Smooth muscle cell (in vitro differentiated cells): ENCODE data around the gene CPSF7. TPM values are rescaled to one million over a fixed set of nuclear protein-coding genes. Genes with fewer than 3 reads are reported as not detected.

Experiments
- DNase-seq: peaks from one replicate; lab custom pipeline; 2025; ENCODE audit not compliant: unreplicated experiment; lab: John Stamatoyannopoulos, UW
- H2AFZ ChIP-seq: fragments of 200-600 bp; sonication (generic); 2 replicates; pipeline ENCODE4 v1.6.0; 2016; ENCODE audit warnings: antibody characterized with exemption, low read depth, mild to moderate bottlenecking
- H3F3A ChIP-seq: fragments of 200-600 bp; sonication (generic); 2 replicates; pipeline ENCODE4 v1.6.0; 2017; ENCODE audit warnings: antibody characterized with exemption, low read depth
- H3K27ac ChIP-seq: fragments of 200-600 bp; sonication (generic); 2 replicates; pipeline ENCODE4 v1.5.1; 2016; ENCODE audit warnings: low read depth, mild to moderate bottlenecking
- H3K27me3 ChIP-seq: fragments of 200-600 bp; sonication (generic); 2 replicates; pipeline ENCODE4 v1.6.1; 2016; ENCODE audit warnings: low read depth, mild to moderate bottlenecking
- H3K36me3 ChIP-seq: fragments of 200-600 bp; sonication (generic); 2 replicates; pipeline ENCODE4 v1.5.1; 2016; ENCODE audit warnings: low read depth
- H3K4me1 ChIP-seq: fragments of 200-600 bp; sonication (generic); 2 replicates; pipeline ENCODE4 v1.5.1; 2016; ENCODE audit warnings: low read depth
- H3K4me2 ChIP-seq: fragments of 200-600 bp; sonication (generic); 2 replicates; pipeline ENCODE4 v1.6.0; 2016; ENCODE audit warnings: mild to moderate bottlenecking
- H3K4me3 ChIP-seq: fragments of 200-600 bp; sonication (generic); 2 replicates; pipeline ENCODE4 v1.5.1; 2016; ENCODE audit warnings: mild to moderate bottlenecking
- H3K79me2 ChIP-seq: fragments of 200-600 bp; sonication (generic); 2 replicates; pipeline ENCODE4 v1.6.0; 2016; ENCODE audit warnings: low read depth, mild to moderate bottlenecking
- H3K9ac ChIP-seq: fragments of 200-600 bp; sonication (generic); 2 replicates; pipeline ENCODE4 v1.6.0; 2016; ENCODE audit warnings: low read depth
- H3K9me3 ChIP-seq: fragments of 200-600 bp; sonication (generic); replicated peaks from 2 replicates; pipeline ENCODE4 v1.5.1; 2016; ENCODE audit warnings: low read depth
- H4K20me1 ChIP-seq: fragments of 200-600 bp; sonication (generic); 2 replicates; pipeline ENCODE4 v1.6.0; 2016; ENCODE audit warnings: low read depth
- whole genome bisulfite sequencing: methylation state at CpG from one replicate; pipeline ENCODE4 v1.1.7; 2016; ENCODE audit warnings: low lambda C conversion rate; 5-methylcytosine and 5-hydroxymethylcytosine counted together
- polyA plus RNA-seq: library from polyadenylated mRNA; unstranded; fragments of >200 nt; fragmentation: Nextera tagmentation; extraction: Ambion mirVana; gene quantifications from 2 replicates; pipeline ENCODE4 v1.2.1, GENCODE V29; 2016
- total RNA-seq: library from RNA; depleted of rRNA; stranded (reverse); fragments of >200 nt; gene quantifications from 2 replicates; pipeline ENCODE4 v1.2.3, GENCODE V29; 2014
- TF ChIP-seq, protein P1 (sequence below): fragments of 200-600 bp; sonication (generic); IDR thresholded peaks from 2 replicates; pipeline ENCODE4 v1.5.1; 2017; ENCODE audit warnings: borderline replicate concordance, mild to moderate bottlenecking, antibody characterized with exemption; ENCODE audit not compliant: insufficient read depth, poor library complexity, severe bottlenecking

Gene CPSF7
- total and polyA plus RNA-seq, 2 experiments from 2014 or later = 26.2 to 35.1 TPM

DNA sequence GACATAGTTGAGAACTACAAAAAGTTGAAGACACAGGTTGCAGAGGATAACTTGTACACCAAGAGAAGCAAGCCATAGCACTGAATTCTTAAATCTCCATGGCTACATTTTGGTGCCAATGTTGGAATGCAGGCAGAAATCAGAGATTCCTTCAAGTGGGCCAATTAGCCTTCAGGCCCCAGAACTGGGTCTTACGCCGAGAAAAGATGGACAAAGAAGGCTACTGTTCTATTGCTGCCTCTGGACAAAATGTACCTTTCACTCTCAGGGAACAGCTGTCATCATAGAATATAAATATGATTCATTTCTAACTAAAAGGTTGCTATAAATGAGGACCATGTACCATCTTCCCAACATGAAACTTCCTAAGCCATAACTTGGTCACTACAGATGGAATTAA lies 23.7 kb downstream of the CPSF7 start:
- no peak overlapping the region for H3K4me2 ChIP-seq
- DNase-seq = no peak
- no peak overlapping the region for H3K9ac ChIP-seq
- no peaks in the 10 kb centered on the region for H3K4me1 ChIP-seq
- TF ChIP-seq, protein P1, sequence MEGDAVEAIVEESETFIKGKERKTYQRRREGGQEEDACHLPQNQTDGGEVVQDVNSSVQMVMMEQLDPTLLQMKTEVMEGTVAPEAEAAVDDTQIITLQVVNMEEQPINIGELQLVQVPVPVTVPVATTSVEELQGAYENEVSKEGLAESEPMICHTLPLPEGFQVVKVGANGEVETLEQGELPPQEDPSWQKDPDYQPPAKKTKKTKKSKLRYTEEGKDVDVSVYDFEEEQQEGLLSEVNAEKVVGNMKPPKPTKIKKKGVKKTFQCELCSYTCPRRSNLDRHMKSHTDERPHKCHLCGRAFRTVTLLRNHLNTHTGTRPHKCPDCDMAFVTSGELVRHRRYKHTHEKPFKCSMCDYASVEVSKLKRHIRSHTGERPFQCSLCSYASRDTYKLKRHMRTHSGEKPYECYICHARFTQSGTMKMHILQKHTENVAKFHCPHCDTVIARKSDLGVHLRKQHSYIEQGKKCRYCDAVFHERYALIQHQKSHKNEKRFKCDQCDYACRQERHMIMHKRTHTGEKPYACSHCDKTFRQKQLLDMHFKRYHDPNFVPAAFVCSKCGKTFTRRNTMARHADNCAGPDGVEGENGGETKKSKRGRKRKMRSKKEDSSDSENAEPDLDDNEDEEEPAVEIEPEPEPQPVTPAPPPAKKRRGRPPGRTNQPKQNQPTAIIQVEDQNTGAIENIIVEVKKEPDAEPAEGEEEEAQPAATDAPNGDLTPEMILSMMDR = no peak
- no peak overlapping the region for H3K4me3 ChIP-seq
- peaks cover 43% of the 10 kb centered on the region for H3F3A ChIP-seq
- H3K27ac ChIP-seq = no peak overlapping the region
- H3K9me3 ChIP-seq = no peaks in the 10 kb centered on the region
- H4K20me1 ChIP-seq = peaks cover 28% of the 10 kb centered on the region
- WGBS = 95% methylated on average over 2 of the region's 2 CpGs
- no peaks in the 10 kb centered on the region for H3K27me3 ChIP-seq
- no peak overlapping the region for H2AFZ ChIP-seq
- peaks cover 33% of the 10 kb centered on the region for H3K36me3 ChIP-seq
- peaks cover 9% of the 10 kb centered on the region for H3K79me2 ChIP-seq

- 74% methylated on average over 4 of the region's 4 CpGs for WGBS
- H3K36me3 ChIP-seq = peaks cover 20% of the 10 kb centered on the region
- peaks cover 22% of the 10 kb centered on the region for H4K20me1 ChIP-seq
- no peaks in the 10 kb centered on the region for H3K27me3 ChIP-seq
- peak overlapping the region; percentile 69 for H3K27ac ChIP-seq
- peaks cover 46% of the 10 kb centered on the region for H3F3A ChIP-seq
- H3K9me3 ChIP-seq = no peaks in the 10 kb centered on the region
- no peak for DNase-seq
- TF ChIP-seq, protein P1 = no peak
- no peak overlapping the region for H3K4me2 ChIP-seq
- no peaks in the 10 kb centered on the region for H3K4me1 ChIP-seq
- no peak overlapping the region for H3K9ac ChIP-seq
- no peak overlapping the region for H2AFZ ChIP-seq
- peaks cover 6% of the 10 kb centered on the region for H3K79me2 ChIP-seq
- H3K4me3 ChIP-seq = no peak overlapping the region
Measured at GRCh38 chr11:61404641-61405040, 25.1 kb downstream of the CPSF7 start.

DNA sequence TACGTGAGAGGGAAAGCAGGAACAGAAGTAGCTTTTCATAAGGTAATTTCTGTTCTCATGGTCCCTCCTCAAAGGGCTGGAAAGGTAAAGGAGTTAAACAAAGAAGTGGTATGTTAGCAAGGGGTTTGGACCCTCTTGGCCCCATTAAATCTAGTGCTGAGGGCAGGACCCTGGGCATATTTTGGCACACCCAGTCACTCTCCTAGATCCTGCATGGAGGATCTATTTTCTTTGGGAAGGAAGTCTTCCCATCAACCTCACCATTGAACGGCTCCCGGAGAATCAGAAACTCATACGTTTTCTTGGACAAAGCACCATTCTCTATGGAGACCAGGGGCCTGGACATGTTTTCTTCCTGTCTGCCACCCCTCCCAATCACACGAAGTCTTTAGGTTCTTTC lies 25.7 kb downstream of the CPSF7 start:
- H3K79me2 ChIP-seq = peaks cover 6% of the 10 kb centered on the region
- H3K4me1 ChIP-seq = no peaks in the 10 kb centered on the region
- WGBS = 93% methylated on average over 5 of the region's 5 CpGs
- no peak overlapping the region for H3K9ac ChIP-seq
- no peak overlapping the region for H3K4me2 ChIP-seq
- H3K27me3 ChIP-seq = no peaks in the 10 kb centered on the region
- peaks cover 16% of the 10 kb centered on the region for H3K36me3 ChIP-seq
- peaks cover 22% of the 10 kb centered on the region for H4K20me1 ChIP-seq
- no peak for DNase-seq
- H3K4me3 ChIP-seq = no peak overlapping the region
- TF ChIP-seq, protein P1 = no peak
- peaks cover 46% of the 10 kb centered on the region for H3F3A ChIP-seq
- H2AFZ ChIP-seq = no peak overlapping the region
- H3K27ac ChIP-seq = peak overlapping the region; percentile 69
- H3K9me3 ChIP-seq = no peaks in the 10 kb centered on the region

DNA sequence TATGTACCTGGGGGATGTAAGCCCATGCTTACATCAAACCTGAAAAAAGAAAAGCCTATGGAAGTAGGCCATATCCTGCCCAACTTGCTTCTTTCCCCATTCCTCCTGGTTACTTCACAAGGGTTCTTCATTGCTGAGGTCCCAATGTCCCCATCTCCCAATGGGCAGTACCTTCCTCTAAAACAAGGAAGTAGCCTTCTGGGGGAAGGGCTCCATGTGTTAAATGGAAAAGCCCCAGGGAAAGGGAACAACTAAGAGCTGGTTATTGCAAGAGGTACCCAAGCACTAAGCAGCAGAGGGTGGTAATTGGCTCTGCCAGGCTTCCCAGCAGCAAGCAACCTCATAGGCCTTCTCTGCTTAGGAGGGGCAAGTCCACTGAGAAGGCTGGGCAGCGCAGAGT lies 26.1 kb downstream of the CPSF7 start:
- H3F3A ChIP-seq = peaks cover 46% of the 10 kb centered on the region
- H3K27ac ChIP-seq = peak overlapping the region; percentile 69
- H3K27me3 ChIP-seq = no peaks in the 10 kb centered on the region
- H3K36me3 ChIP-seq = peaks cover 16% of the 10 kb centered on the region
- H4K20me1 ChIP-seq = peaks cover 22% of the 10 kb centered on the region
- H3K9ac ChIP-seq = no peak overlapping the region
- TF ChIP-seq, protein P1 = no peak
- H3K4me3 ChIP-seq = no peak overlapping the region
- 94% methylated on average over 1 of the region's 1 CpG for WGBS
- H3K79me2 ChIP-seq = peaks cover 4% of the 10 kb centered on the region
- DNase-seq = no peak
- H3K9me3 ChIP-seq = no peaks in the 10 kb centered on the region
- no peak overlapping the region for H2AFZ ChIP-seq
- H3K4me2 ChIP-seq = no peak overlapping the region
- H3K4me1 ChIP-seq = no peaks in the 10 kb centered on the region
